Measurements from ENCODE around the gene ZFX. TPM values are rescaled to one million over a fixed set of nuclear protein-coding genes. Genes with fewer than 3 reads are reported as not detected.

The ZFX gene
- total RNA-seq, 1 experiment from 2014 or later: 36.1 TPM

GRCh38 chrX:24204958-24205357 is 55.4 kb downstream of the ZFX start:
- Histone ChIP-seq H3K27me3 (replicated peaks; ENCODE audit: control insufficient read depth, insufficient read depth, low read length) (no peaks in the 10 kb centered on the region), H3K36me3 (ENCODE audit: control insufficient read depth, insufficient read depth, low read length) (no peaks in the 10 kb centered on the region), H3K4me3 (ENCODE audit: low read depth, low read length) (no peak overlapping the region), H3K9me3 (no peaks in the 10 kb centered on the region), H3K4me1 (no peaks in the 10 kb centered on the region)
- POLR2A ChIA-PET: no interaction called here
- BruUV-seq (replicated peaks): no TSS peak
- Mint-ChIP-seq H3K27me3 (ENCODE audit: insufficient read depth, unreplicated experiment) (no peaks in the 10 kb centered on the region), H3K27ac (ENCODE audit: unreplicated experiment) (no peak overlapping the region), H3K4me3 (ENCODE audit: unreplicated experiment) (no peak overlapping the region), H3K4me1 (ENCODE audit: low read depth, unreplicated experiment) (peaks cover 29% of the 10 kb centered on the region), H3K9me3 (ENCODE audit: unreplicated experiment) (no peaks in the 10 kb centered on the region), H3K36me3 (ENCODE audit: insufficient read depth, unreplicated experiment) (peaks cover 14% of the 10 kb centered on the region)
- intact Hi-C loops (cut with micrococcal nuclease; ENCODE audit: unreplicated experiment): no loop called here
- TF ChIP-seq CTCF (IDR thresholded peaks at IDR 0.05; ENCODE audit: insufficient read depth in 1 of 2, low read depth in 1 of 2, low read length in 1 of 2, severe bottlenecking in 1 of 2, unreplicated experiment in 1 of 2): no peak
- CTCF ChIA-PET: no interaction called here
- DNase-seq: no peak

- DNase-seq: no peak
- peaks cover 24% of the 10 kb centered on the region for H3K36me3 Mint-ChIP-seq (ENCODE audit: insufficient read depth, unreplicated experiment)
- H3K4me1 ChIP-seq: no peaks in the 10 kb centered on the region
- no peak overlapping the region for H3K4me3 Mint-ChIP-seq (ENCODE audit: unreplicated experiment)
- ChIA-PET POLR2A (no interaction called here), CTCF (no interaction called here)
- intact Hi-C loops (cut with micrococcal nuclease; ENCODE audit: unreplicated experiment): no loop called here
- no peak overlapping the region for H3K27ac Mint-ChIP-seq (ENCODE audit: unreplicated experiment)
- no peaks in the 10 kb centered on the region for H3K9me3 ChIP-seq
- H3K9me3 Mint-ChIP-seq (ENCODE audit: unreplicated experiment): no peaks in the 10 kb centered on the region
- no TSS peak for BruUV-seq (replicated peaks)
- H3K27me3 ChIP-seq (replicated peaks; ENCODE audit: control insufficient read depth, insufficient read depth, low read length): no peaks in the 10 kb centered on the region
- TF ChIP-seq CTCF (IDR thresholded peaks at IDR 0.05; ENCODE audit: insufficient read depth in 1 of 2, low read depth in 1 of 2, low read length in 1 of 2, severe bottlenecking in 1 of 2, unreplicated experiment in 1 of 2): no peak
- H3K4me1 Mint-ChIP-seq (ENCODE audit: low read depth, unreplicated experiment): peaks cover 11% of the 10 kb centered on the region
- no peak overlapping the region for H3K4me3 ChIP-seq (ENCODE audit: low read depth, low read length)
- no peaks in the 10 kb centered on the region for H3K36me3 ChIP-seq (ENCODE audit: control insufficient read depth, insufficient read depth, low read length)
- H3K27me3 Mint-ChIP-seq (ENCODE audit: insufficient read depth, unreplicated experiment): no peaks in the 10 kb centered on the region
These were observed 58.3 kb downstream of the ZFX start for GRCh38 chrX:24207826-24208225.

GRCh38 chrX:24208496-24209240 is 59.1 kb downstream of the ZFX start:
- CTCF ChIA-PET: no interaction called here
- POLR2A ChIA-PET: no interaction called here

More at GRCh38 chrX:24208496-24209240, 59.1 kb downstream of the ZFX start:
- H3K9me3 Mint-ChIP-seq (ENCODE audit: unreplicated experiment): no peaks in the 10 kb centered on the region
- no peak for TF ChIP-seq CTCF (IDR thresholded peaks at IDR 0.05; ENCODE audit: insufficient read depth in 1 of 2, low read depth in 1 of 2, low read length in 1 of 2, severe bottlenecking in 1 of 2, unreplicated experiment in 1 of 2)
- Histone ChIP-seq H3K27me3 (replicated peaks; ENCODE audit: control insufficient read depth, insufficient read depth, low read length) (no peaks in the 10 kb centered on the region), H3K9me3 (no peaks in the 10 kb centered on the region), H3K4me1 (no peaks in the 10 kb centered on the region), H3K36me3 (ENCODE audit: control insufficient read depth, insufficient read depth, low read length) (no peaks in the 10 kb centered on the region), H3K4me3 (ENCODE audit: low read depth, low read length) (no peak overlapping the region)
- DNase-seq: no peak
- no peak overlapping the region for H3K27ac Mint-ChIP-seq (ENCODE audit: unreplicated experiment)
- no peak overlapping the region for H3K4me3 Mint-ChIP-seq (ENCODE audit: unreplicated experiment)
- H3K36me3 Mint-ChIP-seq (ENCODE audit: insufficient read depth, unreplicated experiment): peaks cover 30% of the 10 kb centered on the region
- H3K27me3 Mint-ChIP-seq (ENCODE audit: insufficient read depth, unreplicated experiment): no peaks in the 10 kb centered on the region
- peaks cover 3% of the 10 kb centered on the region for H3K4me1 Mint-ChIP-seq (ENCODE audit: low read depth, unreplicated experiment)
- no TSS peak for BruUV-seq (replicated peaks)
- intact Hi-C loops (cut with micrococcal nuclease; ENCODE audit: unreplicated experiment): no loop called here
